HepG2 (cell line): ENCODE data around the gene VPS52. TPM values are rescaled to one million over a fixed set of nuclear protein-coding genes. Genes with fewer than 3 reads are reported as not detected.

Source experiments
- ATAC-seq: fragments of 200-7000 bp; cut with Tn5 transposase; 3 replicates; pipeline ENCODE4 v1.9.1; 2020; ENCODE audit warnings: mild to moderate bottlenecking, moderate library complexity
- BruUV-seq: library from RNA; stranded (reverse); fragments of 400-500 nt; replicated peaks from 2 replicates; lab custom pipeline; 2021; lab: Mats Ljungman, UMichigan
- CTCF ChIA-PET: fragments of 300-600 bp; formaldehyde crosslinking; extraction: SDS; loops from one replicate; lab custom pipeline; 2021; ENCODE audit warnings: low total read pairs, inconsistent platforms, low intra/inter-chr PET ratio; lab: Yijun Ruan, JAX
- POLR2A ChIA-PET: fragments of 350-600 bp; sonication (Branson Sonifier 250); formaldehyde crosslinking; loops from one replicate; lab custom pipeline; 2020; ENCODE audit warnings: antibody characterized with exemption, inconsistent platforms; lab: Yijun Ruan, JAX
- DNase-seq: peaks from one replicate; pipeline ENCODE4 v3.0.0-alpha.2; 2015; ENCODE audit warnings: low spot score
- FAIRE-seq: peaks from 3 replicates; lab custom pipeline; 2011; peaks lifted over from hg19 to GRCh38; lab: Jason Lieb, UNC
- H2AFZ ChIP-seq: one replicate; pipeline ENCODE4 v1.6.1; 2011; ENCODE audit warnings: low read length, inconsistent platforms
- H3K27ac ChIP-seq: fragments of 300-600 bp; 3 replicates; pipeline ENCODE4 v1.8.0; 2011; ENCODE audit warnings: mixed run types, mild to moderate bottlenecking, mixed read lengths, low read length, inconsistent platforms; ENCODE audit not compliant: insufficient read depth; ENCODE audit errors: extremely low read length
- H3K27me3 ChIP-seq, 2 experiments: fragments of 200-600 bp in 1 of 2; 2 replicates in 1 of 2; 3 replicates in 1 of 2; pipeline versions ENCODE4 v1.6.0 to v1.8.0; 2011; ENCODE audit warnings: low read length in 2 of 2, mild to moderate bottlenecking in 2 of 2, moderate library complexity in 2 of 2, inconsistent platforms in 1 of 2; ENCODE audit not compliant: insufficient read depth in 2 of 2, control insufficient read depth in 1 of 2
- H3K36me3 ChIP-seq, 2 experiments: fragments of 200-600 bp in 1 of 2; replicated peaks in 1 of 2; 2 replicates in 1 of 2; 3 replicates in 1 of 2; pipeline versions ENCODE4 v1.5.1 to v1.8.0; 2011; ENCODE audit warnings: low read length in 2 of 2, inconsistent platforms in 1 of 2; ENCODE audit not compliant: insufficient read depth in 2 of 2, control insufficient read depth in 1 of 2
- H3K4me1 ChIP-seq: 2 replicates; pipeline ENCODE4 v1.5.1; 2012; ENCODE audit warnings: low read length, inconsistent platforms; ENCODE audit not compliant: insufficient read depth
- H3K4me2 ChIP-seq: 2 replicates; pipeline ENCODE4 v1.6.0; 2011; ENCODE audit warnings: low read depth, low read length, inconsistent platforms
- H3K4me3 ChIP-seq, 3 experiments: fragments of 200-600 bp in 1 of 3; sonication (generic), shearing (Covaris generic) in 1 of 3; replicated peaks in 1 of 3; 2 replicates each; pipeline ENCODE4 v1.5.1; 2011 to 2016; ENCODE audit warnings: low read length in 3 of 3, inconsistent platforms in 2 of 3, low read depth in 2 of 3, mild to moderate bottlenecking in 2 of 3, control low read depth in 1 of 3, mixed read lengths in 1 of 3; ENCODE audit not compliant: insufficient read depth in 1 of 3
- H3K79me2 ChIP-seq: one replicate; pipeline ENCODE4 v1.6.1; 2011; ENCODE audit warnings: low read length, inconsistent platforms; ENCODE audit not compliant: insufficient read depth
- H3K9ac ChIP-seq: 2 replicates; pipeline ENCODE4 v1.6.0; 2011; ENCODE audit warnings: mild to moderate bottlenecking, low read depth, low read length, inconsistent platforms; ENCODE audit not compliant: insufficient read depth
- H3K9me3 ChIP-seq: 2 replicates; pipeline ENCODE4 v1.5.1; 2012; ENCODE audit warnings: mild to moderate bottlenecking, low read length
- H4K20me1 ChIP-seq: 2 replicates; pipeline ENCODE4 v1.6.0; 2011; ENCODE audit warnings: inconsistent platforms, mild to moderate bottlenecking, low read length, moderate library complexity; ENCODE audit not compliant: insufficient read depth
- FOXK1 ChIP-seq: sonication (generic); formaldehyde crosslinking; IDR thresholded peaks from 2 replicates; pipeline ENCODE4 v1.4.0; 2020; ENCODE audit warnings: low read depth, missing genetic modification reagents, borderline replicate concordance
- HDAC1 ChIP-seq: sonication (generic); formaldehyde crosslinking; IDR thresholded peaks from 2 replicates; pipeline ENCODE4 v1.5.1; 2020; ENCODE audit warnings: mild to moderate bottlenecking, missing genetic modification reagents
- HOXD1 ChIP-seq: sonication (generic); formaldehyde crosslinking; IDR thresholded peaks from 2 replicates; pipeline ENCODE4 v1.5.0; 2020; ENCODE audit warnings: missing genetic modification reagents
- MIER3 ChIP-seq: IDR thresholded peaks from 2 replicates; pipeline ENCODE4 v1.6.1; 2016; ENCODE audit warnings: missing compliant biosample characterization, borderline replicate concordance
- MTF2 ChIP-seq: sonication (generic); formaldehyde crosslinking; IDR thresholded peaks from 2 replicates; pipeline ENCODE4 v1.5.0; 2020; ENCODE audit warnings: missing genetic modification reagents, borderline replicate concordance
- NCOR1 ChIP-seq: fragments of 200-600 bp; sonication (generic); IDR thresholded peaks from 2 replicates; pipeline ENCODE4 v1.7.0; 2017; ENCODE audit warnings: antibody characterized with exemption, low read length, borderline replicate concordance
- NR2C2 ChIP-seq: sonication (generic); formaldehyde crosslinking; IDR thresholded peaks from 2 replicates; pipeline ENCODE4 v1.4.0; 2020; ENCODE audit warnings: missing genetic modification reagents, mild to moderate bottlenecking, moderate library complexity, borderline replicate concordance
- POGZ ChIP-seq: sonication (generic); formaldehyde crosslinking; IDR thresholded peaks from 2 replicates; pipeline ENCODE4 v1.4.0; 2020; ENCODE audit warnings: mild to moderate bottlenecking, missing genetic modification reagents
- TBP ChIP-seq: sonication (generic); formaldehyde crosslinking; IDR thresholded peaks from 2 replicates; pipeline ENCODE4 v1.5.0; 2020; ENCODE audit warnings: missing genetic modification reagents
- THYN1 ChIP-seq: sonication (generic); formaldehyde crosslinking; IDR thresholded peaks from 2 replicates; pipeline ENCODE4 v1.8.1; 2023; ENCODE audit warnings: low read depth, mild to moderate bottlenecking, moderate library complexity, missing genetic modification reagents, borderline replicate concordance
- ZBTB46 ChIP-seq: sonication (generic); formaldehyde crosslinking; IDR thresholded peaks from 2 replicates; pipeline ENCODE4 v1.4.0; 2020; ENCODE audit warnings: mild to moderate bottlenecking, missing genetic modification reagents, borderline replicate concordance
- ZSCAN31 ChIP-seq: sonication (generic); formaldehyde crosslinking; IDR thresholded peaks from 2 replicates; pipeline ENCODE4 v1.5.0; 2020; ENCODE audit warnings: low read depth, mild to moderate bottlenecking, missing genetic modification reagents
- WGBS: methylation state at CpG from one replicate; pipeline ENCODE4 v1.1.6; 2017; ENCODE audit warnings: low lambda C conversion rate; 5-methylcytosine and 5-hydroxymethylcytosine counted together
- in situ Hi-C: cut with HindIII; loops from 2 replicates; pipeline ENCODE4 v1.10.0; 2017; ENCODE audit warnings: low pct_unique_long_range_greater_than_20kb; ENCODE audit not compliant: extremely low pct_ligation_motif_present
- intact Hi-C: fragments of 100-400 bp; cut with micrococcal nuclease; formaldehyde crosslinking; loops from one replicate; pipeline ENCODE4 v1.10.0; 2022; ENCODE audit not compliant: unreplicated experiment
- polyA plus RNA-seq, 8 experiments: library from polyadenylated mRNA; depleted of rRNA in 3 of 8; stranded (reverse) in 7 of 8; unstranded in 1 of 8; fragments of >200 nt; fragmentation: Illumina TruSeq in 4 of 8; extraction: Trizol in 4 of 8; gene quantifications; 2 replicates each; pipeline versions ENCODE4 v1.2.1 to v1.2.3, GENCODE V29; 2011 to 2016; ENCODE audit warnings: low read depth in 4 of 8, missing spikeins in 1 of 8, mixed read lengths in 1 of 8; ENCODE audit not compliant: insufficient read depth in 1 of 8
- total RNA-seq, 5 experiments: library from RNA; depleted of rRNA; stranded (reverse); fragments of >200 nt; fragmentation: Illumina TruSeq; extraction: Trizol; gene quantifications; 2 replicates each; pipeline ENCODE4 v1.2.3, GENCODE V29; 2016; ENCODE audit warnings: low read depth in 1 of 5

Gene VPS52
- total and polyA plus RNA-seq, 2 of the 13 experiments (the other 11 are each of a cell fraction or from before 2014, with no cell fraction given) = 48.9 to 85.5 TPM

DNA sequence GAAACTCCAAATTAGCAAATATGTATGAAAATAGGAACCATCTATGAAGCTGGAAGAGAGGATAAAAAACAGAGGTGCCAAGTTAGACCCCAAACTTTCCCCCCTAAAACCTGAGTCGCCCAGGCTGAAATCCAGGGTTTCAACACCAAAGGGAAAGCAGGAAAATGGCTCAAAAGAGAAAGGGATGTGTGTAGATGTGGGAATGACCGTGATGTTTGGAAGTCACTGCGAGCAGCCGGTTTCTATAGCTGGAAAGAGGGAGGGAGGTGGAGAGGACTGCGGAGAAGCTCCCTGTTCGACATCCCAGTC lies 58.9 kb downstream of the VPS52 start:
- Histone ChIP-seq H3K36me3 (peaks cover 2 to 9% of the 10 kb centered on the region in 2 experiments; a peak in 4 of 5 replicates), H3K4me2 (peak overlapping the region; percentile 82), H3K79me2 (peaks cover 2% of the 10 kb centered on the region), H3K4me3 (peak overlapping the region in 2 of 3 experiments; percentile 50 to 66; a peak in 4 of 6 replicates), H3K27ac (no peak overlapping the region), H3K9ac (peak overlapping the region; percentile 50), H3K27me3 (peaks cover 9 to 41% of the 10 kb centered on the region in 2 experiments; a peak in 4 of 5 replicates), H3K4me1 (peaks cover 31% of the 10 kb centered on the region), H3K9me3 (no peaks in the 10 kb centered on the region), H2AFZ (no peak overlapping the region), H4K20me1 (no peaks in the 10 kb centered on the region)
- ChIA-PET CTCF (no interaction called here), POLR2A (interaction anchor here (1.2 to 1.4 kb wide), 2 partner anchors 14 to 35 kb away, joined by 6 to 9 read pairs; no protein-coding TSS in a partner anchor)
- FAIRE-seq (no peak), DNase-seq (no peak), ATAC-seq (no peak)
- intact Hi-C loops = no loop called here
- WGBS = 56% methylated on average over 6 of the region's 6 CpGs
- in situ Hi-C loops = no loop called here
- no TSS peak for BruUV-seq
- TF ChIP-seq NCOR1 (no peak), MIER3 (CRISPR knock-in tag) (no peak), THYN1 (CRISPR knock-in tag) (no peak), HOXD1 (CRISPR knock-in tag) (no peak), HDAC1 (CRISPR knock-in tag) (no peak), NR2C2 (CRISPR knock-in tag) (no peak), ZBTB46 (CRISPR knock-in tag) (no peak), TBP (no peak), POGZ (CRISPR knock-in tag) (no peak), MTF2 (CRISPR knock-in tag) (no peak), ZSCAN31 (CRISPR knock-in tag) (no peak), FOXK1 (no peak)
